GM10266 (cell line): ENCODE results near the gene FTO.

ENCODE experiments used
- DNase-seq: peaks from one replicate; pipeline ENCODE4 v3.0.0; 2012; ENCODE audit errors: extremely low spot score
- CTCF ChIP-seq: IDR thresholded peaks from 2 replicates; pipeline ENCODE4 v1.5.1; 2012; ENCODE audit warnings: mild to moderate bottlenecking, low read depth; ENCODE audit not compliant: control insufficient read depth, insufficient read depth; ENCODE audit errors: missing control alignments

The FTO gene

GRCh38 chr16:53766304-53767016 lies 62.5 kb downstream of the FTO start:
- DNase-seq, result no peak
- no peak for TF ChIP-seq CTCF

GRCh38 chr16:53768167-53768566 lies 64.2 kb downstream of the FTO start:
- no peak for TF ChIP-seq CTCF

GRCh38 chr16:53768593-53768992 lies 64.6 kb downstream of the FTO start:
- no peak for DNase-seq
- no peak for TF ChIP-seq CTCF

More at GRCh38 chr16:53768167-53768566, 64.2 kb downstream of the FTO start:
- DNase-seq, result no peak

- TF ChIP-seq CTCF, result no peak
Measured at GRCh38 chr16:53769185-53769584, 65.2 kb downstream of the FTO start.

GRCh38 chr16:53769787-53770186 lies 65.8 kb downstream of the FTO start:
- no peak for TF ChIP-seq CTCF
- DNase-seq, result no peak

More at GRCh38 chr16:53769185-53769584, 65.2 kb downstream of the FTO start:
- no peak for DNase-seq

GRCh38 chr16:53770641-53771040 lies 66.7 kb downstream of the FTO start:
- no peak for DNase-seq
- no peak for TF ChIP-seq CTCF

- no peak for DNase-seq
- TF ChIP-seq CTCF, result no peak
Measured at GRCh38 chr16:53771655-53772497, 67.9 kb downstream of the FTO start.
